GM13976 (cell line): ENCODE measurements around the gene KCNN4.

Experiments
- DNase-seq: peaks from one replicate; pipeline ENCODE4 v3.0.0; 2012; ENCODE audit warnings: low spot score
- in situ Hi-C: fragments of 300-500 bp; cut with MboI; formaldehyde crosslinking; loops from one replicate; pipeline ENCODE4 v1.12.0; 2022; ENCODE audit warnings: low sequenced_read_pairs, mixed read lengths, inconsistent platforms; ENCODE audit not compliant: unreplicated experiment
- TF ChIP-seq, protein P1 (sequence below): IDR thresholded peaks from 2 replicates; pipeline ENCODE4 v1.5.1; 2012; ENCODE audit warnings: borderline replicate concordance, mild to moderate bottlenecking; ENCODE audit not compliant: insufficient read depth; ENCODE audit errors: extremely low read depth, missing control alignments, control extremely low read depth

The KCNN4 gene

DNA sequence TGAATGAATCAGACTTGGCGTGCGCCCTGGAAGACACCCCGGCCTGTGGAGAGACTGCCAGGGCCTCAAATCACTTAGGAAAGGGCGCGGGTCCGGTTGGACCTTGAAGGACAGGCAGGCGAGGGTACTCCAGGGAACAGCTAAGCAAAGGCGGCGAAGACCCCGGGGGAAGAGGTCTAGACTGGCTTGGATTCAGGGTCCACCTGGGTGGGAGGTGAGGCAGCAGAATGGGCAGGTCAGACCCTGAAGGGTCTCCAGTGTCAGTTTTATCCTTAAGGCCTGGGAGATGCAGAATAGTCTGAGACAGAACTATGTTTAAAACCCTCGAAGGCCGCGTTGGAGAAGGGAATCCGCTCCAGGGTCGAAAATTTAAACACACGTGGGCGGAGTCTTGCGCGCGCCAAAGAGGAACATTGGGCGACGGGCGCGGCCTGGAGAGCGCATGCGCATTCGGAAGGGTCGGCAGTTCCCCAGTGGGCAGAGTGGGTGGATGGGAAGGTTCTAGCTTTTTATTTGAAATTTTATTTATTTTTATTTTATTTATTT lies 25.4 kb downstream of the KCNN4 start:
- TF ChIP-seq, protein P1, sequence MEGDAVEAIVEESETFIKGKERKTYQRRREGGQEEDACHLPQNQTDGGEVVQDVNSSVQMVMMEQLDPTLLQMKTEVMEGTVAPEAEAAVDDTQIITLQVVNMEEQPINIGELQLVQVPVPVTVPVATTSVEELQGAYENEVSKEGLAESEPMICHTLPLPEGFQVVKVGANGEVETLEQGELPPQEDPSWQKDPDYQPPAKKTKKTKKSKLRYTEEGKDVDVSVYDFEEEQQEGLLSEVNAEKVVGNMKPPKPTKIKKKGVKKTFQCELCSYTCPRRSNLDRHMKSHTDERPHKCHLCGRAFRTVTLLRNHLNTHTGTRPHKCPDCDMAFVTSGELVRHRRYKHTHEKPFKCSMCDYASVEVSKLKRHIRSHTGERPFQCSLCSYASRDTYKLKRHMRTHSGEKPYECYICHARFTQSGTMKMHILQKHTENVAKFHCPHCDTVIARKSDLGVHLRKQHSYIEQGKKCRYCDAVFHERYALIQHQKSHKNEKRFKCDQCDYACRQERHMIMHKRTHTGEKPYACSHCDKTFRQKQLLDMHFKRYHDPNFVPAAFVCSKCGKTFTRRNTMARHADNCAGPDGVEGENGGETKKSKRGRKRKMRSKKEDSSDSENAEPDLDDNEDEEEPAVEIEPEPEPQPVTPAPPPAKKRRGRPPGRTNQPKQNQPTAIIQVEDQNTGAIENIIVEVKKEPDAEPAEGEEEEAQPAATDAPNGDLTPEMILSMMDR = no peak
- in situ Hi-C loops = no loop called here

DNA sequence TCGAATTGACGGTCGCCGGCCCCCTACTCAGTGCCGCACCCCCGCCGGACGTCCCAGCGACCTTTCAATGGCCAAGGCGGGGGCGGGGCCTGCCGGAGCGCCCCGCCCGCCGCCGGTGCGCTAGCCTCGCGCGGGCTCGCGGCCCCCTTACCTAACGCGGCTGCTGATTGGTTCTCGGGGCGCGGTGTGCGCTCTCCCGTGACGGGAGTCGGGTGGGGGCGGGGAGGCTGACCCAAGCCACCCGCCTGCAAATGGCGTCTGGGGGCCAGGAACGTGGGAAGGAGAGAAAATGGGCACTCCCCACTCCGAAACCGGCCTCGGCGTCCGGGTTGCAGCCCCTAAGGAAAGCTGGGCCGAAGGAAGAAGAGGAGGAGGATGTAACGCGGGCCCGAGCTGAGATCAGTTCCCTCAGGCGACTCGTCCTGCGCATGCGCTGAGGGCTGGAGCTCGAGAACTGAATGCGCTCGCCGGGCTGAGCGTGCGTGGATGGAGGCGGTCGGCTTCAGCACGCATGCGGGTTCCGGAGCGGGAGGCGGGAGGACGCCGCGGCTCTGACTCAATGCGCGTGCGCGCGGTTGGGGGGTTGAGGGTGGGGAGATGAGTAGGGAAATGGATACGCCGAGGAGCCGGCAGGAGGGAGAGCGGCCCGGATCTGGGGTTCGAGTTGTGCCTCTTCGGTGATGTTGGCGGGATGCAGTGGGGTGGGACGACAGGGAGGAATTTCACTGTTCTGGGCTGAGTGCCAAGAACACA lies 26.1 kb downstream of the KCNN4 start, which contains the start of gene SMG9:
SMG9 (minus strand) TSS at position 460 of the 753 bp plus-strand sequence. CDS start 4,221 bp downstream, outside the sequence.
- DNase-seq = peak; percentile 93
- TF ChIP-seq, protein P1 = no peak
- in situ Hi-C loops = no loop called here

More for the DNA sequence above, 25.4 kb downstream of the KCNN4 start:
- peak; percentile 78 for DNase-seq

DNA sequence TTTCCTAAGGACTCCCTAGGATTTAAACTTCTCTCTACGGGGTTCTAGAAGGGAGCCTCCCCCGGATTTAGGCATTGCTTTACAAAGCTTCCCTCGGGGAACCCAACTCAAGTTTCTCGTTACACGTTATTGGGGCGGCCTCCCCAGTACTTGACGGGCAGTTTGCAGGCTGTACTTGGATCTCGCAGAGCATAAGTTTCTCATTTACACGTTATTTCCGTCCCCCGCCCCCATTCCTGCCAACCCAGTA lies 26.6 kb downstream of the KCNN4 start:
- TF ChIP-seq, protein P1 = no peak
- in situ Hi-C loops = no loop called here
- DNase-seq = no peak

DNA sequence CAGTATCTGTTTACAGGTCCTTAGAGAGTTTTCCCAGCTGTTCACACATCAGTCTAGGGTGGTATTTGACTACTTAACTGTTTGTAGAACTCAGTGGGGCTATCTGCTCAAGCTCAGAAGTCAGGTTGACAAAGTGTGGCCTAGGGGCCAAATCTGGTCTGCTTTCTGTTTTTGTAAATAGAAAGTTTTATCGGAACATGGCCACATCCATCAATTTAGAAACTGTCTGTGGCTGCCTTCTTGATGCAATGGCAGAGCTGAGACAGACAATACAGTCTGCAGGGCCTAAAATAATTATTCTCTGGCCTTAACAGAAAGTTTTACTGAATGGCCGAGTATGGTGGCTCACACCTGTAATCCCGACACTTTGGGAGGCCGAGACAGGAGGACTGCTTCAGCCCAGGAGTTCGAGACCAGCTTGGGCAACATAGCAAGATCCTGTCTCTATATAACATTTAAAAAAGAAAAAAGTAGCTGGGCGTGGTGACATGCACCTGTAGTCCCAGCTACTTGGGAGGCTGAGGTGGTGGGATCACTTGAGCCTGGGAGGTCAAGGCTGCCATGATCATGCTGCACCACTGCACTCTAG lies 28.4 kb downstream of the KCNN4 start:
- TF ChIP-seq, protein P1 = no peak
- DNase-seq = no peak
- in situ Hi-C loops = no loop called here

DNA sequence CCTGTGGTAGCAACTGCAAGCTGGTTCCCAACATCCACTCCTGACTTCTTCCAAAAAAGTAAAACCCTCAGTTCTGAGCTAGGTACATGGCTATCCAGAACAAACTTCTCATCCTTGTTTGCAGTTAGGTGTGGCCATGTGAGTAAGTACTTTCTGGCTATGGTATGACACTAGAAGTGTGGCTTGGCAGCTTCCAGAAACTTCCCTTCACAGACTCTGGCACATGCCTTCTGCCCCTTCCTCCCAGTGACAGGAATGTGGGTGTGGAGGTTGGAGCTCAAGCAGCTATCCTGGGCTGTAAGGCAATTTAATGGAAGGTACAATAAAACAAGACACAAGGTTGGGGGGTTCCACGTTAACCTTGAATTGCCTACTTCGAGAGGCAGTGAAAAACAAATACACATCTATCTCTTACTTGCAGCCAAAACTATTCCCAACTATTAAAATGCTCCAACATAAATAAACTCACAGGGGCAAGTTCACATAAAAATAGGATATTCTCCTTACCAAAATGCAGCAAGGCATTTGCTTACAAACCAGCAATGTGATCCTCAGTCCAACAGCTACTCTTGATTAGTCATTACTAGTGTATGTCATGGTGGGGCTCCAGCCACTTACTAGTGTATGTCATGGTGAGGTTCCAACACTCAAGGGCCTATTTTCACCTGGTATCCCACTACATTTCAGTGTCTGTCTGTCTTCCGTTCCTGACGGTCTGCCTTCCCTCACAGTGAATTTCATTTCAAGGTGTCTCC lies 29.1 kb downstream of the KCNN4 start:
- no peak for DNase-seq
- in situ Hi-C loops = no loop called here
- TF ChIP-seq, protein P1 = no peak

DNA sequence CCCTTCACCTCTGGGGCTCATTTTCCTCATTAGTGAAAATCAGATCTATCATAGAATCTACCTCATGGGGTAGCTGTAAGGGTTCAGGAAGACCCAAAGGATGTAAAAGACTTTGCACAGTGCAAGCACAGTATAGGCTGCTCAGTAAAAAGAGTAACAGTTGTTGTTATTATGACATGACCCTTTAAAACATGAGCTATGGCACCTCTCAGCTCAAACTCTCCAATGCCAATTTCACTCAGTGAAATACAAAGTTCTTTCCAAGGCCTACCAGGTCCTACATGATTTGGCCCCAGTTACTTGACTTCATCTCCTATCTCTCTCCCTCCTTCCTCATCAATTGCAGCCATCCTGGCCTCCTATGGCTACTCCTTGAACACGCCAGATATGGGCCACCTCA lies 30.9 kb downstream of the KCNN4 start:
- in situ Hi-C loops = loop anchor here (5.0 kb wide), 1 partner anchor 32 kb away; the partner anchor contains the start of gene KCNN4
- DNase-seq = no peak
- TF ChIP-seq, protein P1 = no peak
